ENCODE data around the gene MTA1. TPM values are rescaled to one million over a fixed set of nuclear protein-coding genes. Genes with fewer than 3 reads are reported as not detected.

The MTA1 gene
- polyA plus RNA-seq, 1 of the 3 experiments (the other 2 are of a cell fraction), result 96.3 TPM

- TF ChIP-seq TEAD4 (IDR thresholded peaks at IDR 0.05; ENCODE audit: borderline replicate concordance, insufficient read depth), result no peak
These were observed 6.2 kb downstream of the MTA1 start (continued) for GRCh38 chr14:105425823-105426247.

DNA sequence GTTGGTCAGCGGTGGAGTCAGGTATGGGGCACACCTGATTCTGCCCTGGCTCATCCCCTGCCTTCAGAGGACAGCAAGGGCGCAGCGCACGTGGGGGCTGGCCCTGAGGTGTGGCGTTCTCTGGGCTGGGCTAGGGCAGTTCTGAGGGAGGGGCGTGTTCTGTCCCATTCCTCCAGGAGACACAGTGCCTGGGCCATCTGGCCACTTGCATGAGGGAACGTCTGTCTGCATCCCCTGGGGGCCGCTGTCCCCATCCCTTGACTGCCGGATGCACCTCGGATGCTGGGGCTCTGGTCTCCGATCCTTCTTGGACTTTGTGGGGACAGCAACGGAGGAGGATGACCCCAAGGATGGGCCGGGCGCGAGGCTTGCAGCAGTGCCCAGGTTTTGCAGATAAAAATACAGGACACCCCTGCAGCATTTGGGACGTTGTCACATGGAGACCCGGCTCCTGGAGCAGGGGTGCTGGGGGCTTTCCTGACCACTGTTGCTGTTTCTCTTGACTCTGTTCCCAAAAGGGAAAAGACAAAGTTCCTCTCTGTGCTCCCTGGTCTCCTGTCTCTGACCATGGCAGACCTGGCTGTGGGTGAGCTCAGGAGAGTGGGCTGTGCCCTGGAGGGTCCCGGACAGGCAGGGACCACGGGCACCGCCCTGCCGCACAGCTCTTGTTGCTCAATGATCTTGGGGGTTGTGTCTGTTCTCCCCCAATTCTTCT lies 6.9 kb downstream of the MTA1 start:
- ChIA-PET POLR2A (no interaction called here), CTCF (no interaction called here)
- no peak for TF ChIP-seq ELF1 (IDR thresholded peaks at IDR 0.05)
- H3K9me2 ChIP-seq, result no peaks in the 10 kb centered on the region
- H3K4me1 ChIP-seq (ENCODE audit: control insufficient read depth in 1 of 2, insufficient read depth in 2 of 2, low read depth in 1 of 2, low read length in 1 of 2), result peaks cover 2 to 22% of the 10 kb centered on the region in 2 experiments; a peak in 3 of 4 replicates
- WGBS (ENCODE audit: low lambda C conversion rate), result 94% methylated on average over 12 of the region's 21 CpGs
- H3K27ac ChIP-seq (ENCODE audit: low read depth in 2 of 2, low read length in 1 of 2), result no peak overlapping the region; a peak in 1 of 4 replicates
- H3K4me3 ChIP-seq (ENCODE audit: low read depth in 2 of 2, low read length in 1 of 2), result no peak overlapping the region
- no peak overlapping the region for H3K4me2 ChIP-seq
- no peaks in the 10 kb centered on the region for H3K27me3 ChIP-seq (ENCODE audit: insufficient read depth)
- peaks cover 85% of the 10 kb centered on the region for H4K20me1 ChIP-seq (ENCODE audit: insufficient read depth)
- H2AFZ ChIP-seq (ENCODE audit: low read depth), result no peak overlapping the region
- H3K79me2 ChIP-seq (ENCODE audit: insufficient read depth), result peaks cover 100% of the 10 kb centered on the region
- H3K9ac ChIP-seq, result no peak overlapping the region
- peaks cover 28% of the 10 kb centered on the region for H3F3A ChIP-seq (replicated peaks; ENCODE audit: insufficient read depth)
- no peaks in the 10 kb centered on the region for H3K9me3 ChIP-seq
- DNase-seq, result no peak
- peaks cover 6 to 16% of the 10 kb centered on the region in 2 experiments for H3K36me3 ChIP-seq (replicated peaks in 1 of 2; ENCODE audit: control insufficient read depth in 1 of 2, insufficient read depth in 2 of 2, low read length in 1 of 2)

- ChIA-PET POLR2A (no interaction called here), CTCF (no interaction called here)
- Histone ChIP-seq H3K4me2 (no peak overlapping the region), H3K79me2 (ENCODE audit: insufficient read depth) (peaks cover 100% of the 10 kb centered on the region), H3K9me2 (no peaks in the 10 kb centered on the region), H3K27ac (ENCODE audit: low read depth in 2 of 2, low read length in 1 of 2) (no peak overlapping the region), H3K4me3 (ENCODE audit: low read depth in 2 of 2, low read length in 1 of 2) (no peak overlapping the region), H2AFZ (ENCODE audit: low read depth) (no peak overlapping the region), H3K36me3 (replicated peaks in 1 of 2; ENCODE audit: control insufficient read depth in 1 of 2, insufficient read depth in 2 of 2, low read length in 1 of 2) (peaks cover 6 to 20% of the 10 kb centered on the region in 2 experiments), H3K9ac (no peak overlapping the region), H3F3A (replicated peaks; ENCODE audit: insufficient read depth) (peaks cover 28% of the 10 kb centered on the region), H4K20me1 (ENCODE audit: insufficient read depth) (peaks cover 83% of the 10 kb centered on the region), H3K4me1 (ENCODE audit: control insufficient read depth in 1 of 2, insufficient read depth in 2 of 2, low read depth in 1 of 2, low read length in 1 of 2) (peaks cover 0 to 14% of the 10 kb centered on the region in 2 experiments; a peak in 1 of 4 replicates), H3K27me3 (ENCODE audit: insufficient read depth) (no peaks in the 10 kb centered on the region), H3K9me3 (no peaks in the 10 kb centered on the region)
- TF ChIP-seq POLR2AphosphoS5 (IDR thresholded peaks at IDR 0.05; ENCODE audit: low read depth, low read length) (no peak), RCOR1 (IDR thresholded peaks at IDR 0.05; ENCODE audit: low read length) (no peak), YY1 (IDR thresholded peaks at IDR 0.05; ENCODE audit: low read depth) (no peak), GATA2 (CRISPR knock-in tag; IDR thresholded peaks at IDR 0.05) (no peak)
- no peak for DNase-seq
- 96% methylated on average over 10 of the region's 10 CpGs for WGBS (ENCODE audit: low lambda C conversion rate)
These were observed 7.8 kb downstream of the MTA1 start for GRCh38 chr14:105427412-105427811.

GRCh38 chr14:105427936-105428485 lies 8.4 kb downstream of the MTA1 start:
- ChIA-PET POLR2A (no interaction called here), CTCF (no interaction called here)
- no peaks in the 10 kb centered on the region for H3K9me3 ChIP-seq
- peaks cover 100% of the 10 kb centered on the region for H3K79me2 ChIP-seq (ENCODE audit: insufficient read depth)
- peaks cover 84% of the 10 kb centered on the region for H4K20me1 ChIP-seq (ENCODE audit: insufficient read depth)
- no peak overlapping the region for H3K4me2 ChIP-seq
- H3K4me3 ChIP-seq (ENCODE audit: low read depth in 2 of 2, low read length in 1 of 2), result no peak overlapping the region
- no peak for TF ChIP-seq JUND (IDR thresholded peaks at IDR 0.05)
- no peak for TF ChIP-seq RCOR1 (IDR thresholded peaks at IDR 0.05; ENCODE audit: low read length)
- TF ChIP-seq ZBTB33 (IDR thresholded peaks at IDR 0.05; ENCODE audit: borderline replicate concordance, low read depth), result no peak
- no peak for TF ChIP-seq SMC3 (IDR thresholded peaks at IDR 0.05; ENCODE audit: low read depth, low read length)
- H2AFZ ChIP-seq (ENCODE audit: low read depth), result no peak overlapping the region
- no peaks in the 10 kb centered on the region for H3K9me2 ChIP-seq
- no peak overlapping the region for H3K27ac ChIP-seq (ENCODE audit: low read depth in 2 of 2, low read length in 1 of 2)
- DNase-seq, result no peak
- 95% methylated on average over 9 of the region's 9 CpGs for WGBS (ENCODE audit: low lambda C conversion rate)
- H3K36me3 ChIP-seq (replicated peaks in 1 of 2; ENCODE audit: control insufficient read depth in 1 of 2, insufficient read depth in 2 of 2, low read length in 1 of 2), result peaks cover 6 to 23% of the 10 kb centered on the region in 2 experiments
- no peak overlapping the region for H3K9ac ChIP-seq
- peaks cover 26% of the 10 kb centered on the region for H3F3A ChIP-seq (replicated peaks; ENCODE audit: insufficient read depth)
- no peaks in the 10 kb centered on the region for H3K27me3 ChIP-seq (ENCODE audit: insufficient read depth)
- H3K4me1 ChIP-seq (ENCODE audit: control insufficient read depth in 1 of 2, insufficient read depth in 2 of 2, low read depth in 1 of 2, low read length in 1 of 2), result peaks cover 0 to 9% of the 10 kb centered on the region in 2 experiments; a peak in 1 of 4 replicates
